GM12874 (cell line): Measurements from ENCODE around the gene ZNF23.

Experiments used
- TF ChIP-seq, protein P1 (sequence below): IDR thresholded peaks from 2 replicates; pipeline ENCODE4 v1.5.1; 2011; ENCODE audit warnings: low read depth, mild to moderate bottlenecking, control low read depth, low read length, moderate library complexity; ENCODE audit not compliant: insufficient read depth

Gene ZNF23

DNA sequence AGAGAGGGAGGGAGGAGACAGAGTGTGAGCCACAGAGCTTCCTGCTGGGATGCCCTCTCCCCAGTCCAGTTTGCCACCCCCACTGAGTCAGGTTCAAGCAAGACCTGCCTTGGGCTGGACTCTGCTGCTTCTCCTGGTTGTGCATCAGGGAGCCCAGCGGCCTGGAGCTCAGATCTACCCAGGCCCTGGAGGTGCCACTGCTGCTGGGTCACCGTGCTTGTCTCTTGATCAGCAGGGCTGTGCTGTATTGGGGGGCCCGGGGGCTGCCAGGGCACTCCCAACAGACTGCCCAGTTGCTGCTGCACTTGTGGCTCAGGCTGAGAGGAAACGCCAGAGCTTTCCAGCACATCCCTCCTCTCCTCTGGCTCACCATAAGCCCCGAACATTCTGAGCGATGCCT, 29.1 kb downstream of the ZNF23 start:
- TF ChIP-seq, protein P1, sequence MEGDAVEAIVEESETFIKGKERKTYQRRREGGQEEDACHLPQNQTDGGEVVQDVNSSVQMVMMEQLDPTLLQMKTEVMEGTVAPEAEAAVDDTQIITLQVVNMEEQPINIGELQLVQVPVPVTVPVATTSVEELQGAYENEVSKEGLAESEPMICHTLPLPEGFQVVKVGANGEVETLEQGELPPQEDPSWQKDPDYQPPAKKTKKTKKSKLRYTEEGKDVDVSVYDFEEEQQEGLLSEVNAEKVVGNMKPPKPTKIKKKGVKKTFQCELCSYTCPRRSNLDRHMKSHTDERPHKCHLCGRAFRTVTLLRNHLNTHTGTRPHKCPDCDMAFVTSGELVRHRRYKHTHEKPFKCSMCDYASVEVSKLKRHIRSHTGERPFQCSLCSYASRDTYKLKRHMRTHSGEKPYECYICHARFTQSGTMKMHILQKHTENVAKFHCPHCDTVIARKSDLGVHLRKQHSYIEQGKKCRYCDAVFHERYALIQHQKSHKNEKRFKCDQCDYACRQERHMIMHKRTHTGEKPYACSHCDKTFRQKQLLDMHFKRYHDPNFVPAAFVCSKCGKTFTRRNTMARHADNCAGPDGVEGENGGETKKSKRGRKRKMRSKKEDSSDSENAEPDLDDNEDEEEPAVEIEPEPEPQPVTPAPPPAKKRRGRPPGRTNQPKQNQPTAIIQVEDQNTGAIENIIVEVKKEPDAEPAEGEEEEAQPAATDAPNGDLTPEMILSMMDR, result no peak

DNA sequence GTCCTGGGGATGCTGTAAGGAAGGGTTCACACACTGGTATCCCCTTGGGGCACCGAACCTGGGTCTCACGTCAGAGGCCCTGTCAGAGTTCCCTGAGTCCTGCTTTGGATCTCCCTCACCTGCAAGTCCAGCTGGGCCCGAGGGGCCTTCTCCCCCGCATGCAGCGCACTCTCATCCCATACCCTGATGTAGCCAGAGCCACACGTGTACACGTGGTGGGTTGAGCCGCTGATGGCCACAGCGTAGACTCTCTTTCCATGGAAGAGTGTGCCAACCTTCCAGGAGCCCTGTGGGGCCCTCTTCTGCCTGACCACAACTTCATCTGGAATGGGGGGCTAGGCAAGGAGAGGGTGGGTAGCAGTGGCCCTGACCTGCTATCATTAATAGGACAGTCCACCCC, 30.1 kb downstream of the ZNF23 start:
- TF ChIP-seq, protein P1, result no peak

DNA sequence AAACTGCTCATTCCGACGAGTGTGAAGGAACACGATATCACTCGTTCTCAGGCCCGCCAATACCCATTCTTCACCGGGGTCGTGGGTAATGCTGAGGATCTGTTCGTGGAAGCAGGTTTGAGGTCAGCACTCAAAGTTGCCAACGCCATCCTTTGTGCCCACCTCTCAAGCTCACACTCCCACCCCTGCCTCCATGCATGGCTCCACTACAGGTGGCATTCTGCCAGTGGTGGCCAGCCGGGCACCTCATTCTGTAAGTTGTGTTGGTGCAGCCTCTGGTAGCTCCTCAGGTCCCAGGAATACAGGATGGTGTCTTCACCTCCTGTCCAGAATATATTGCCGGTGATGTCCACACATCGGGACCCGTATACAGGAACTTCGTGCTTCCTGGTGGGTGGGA, 30.9 kb downstream of the ZNF23 start:
- TF ChIP-seq, protein P1, result no peak

DNA sequence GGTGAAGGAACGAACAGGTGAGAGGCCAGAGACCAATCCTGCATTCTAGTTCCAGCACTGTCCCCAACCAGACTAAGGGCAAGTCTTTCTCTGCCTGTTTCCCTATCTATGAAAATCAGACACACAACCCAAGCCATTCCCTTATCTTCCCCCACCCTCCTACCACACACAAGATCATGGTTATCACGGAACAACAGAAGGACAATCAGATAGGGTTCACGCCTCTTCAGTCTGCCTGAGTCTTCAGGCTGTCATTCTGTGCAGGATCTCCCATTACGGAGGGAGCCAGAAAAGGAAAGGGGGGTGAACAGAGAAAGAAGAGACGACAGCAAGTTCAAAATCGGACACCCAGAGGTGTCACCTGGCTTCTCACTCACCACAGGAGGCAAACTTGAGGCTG, 31.3 kb downstream of the ZNF23 start:
- TF ChIP-seq, protein P1, result no peak

DNA sequence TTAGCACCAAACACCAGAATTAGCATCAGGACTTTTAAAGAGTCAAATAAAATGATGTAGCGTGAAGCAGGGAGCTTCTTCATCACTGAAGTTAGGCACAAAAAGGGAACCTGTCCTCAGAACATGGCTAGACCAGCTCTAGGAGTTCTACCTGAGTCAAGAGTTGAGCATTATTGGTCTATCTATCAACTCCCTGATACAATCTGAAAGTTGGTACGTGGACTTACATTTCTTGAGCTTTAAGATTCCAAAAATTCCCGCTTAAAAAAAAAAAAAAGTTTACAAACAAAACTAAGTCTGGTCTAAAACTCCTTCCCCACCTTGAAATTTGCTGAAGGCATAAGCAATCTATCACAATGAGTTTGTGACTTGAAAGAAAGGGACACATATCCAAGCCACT, 32.5 kb downstream of the ZNF23 start:
- TF ChIP-seq, protein P1, result no peak

DNA sequence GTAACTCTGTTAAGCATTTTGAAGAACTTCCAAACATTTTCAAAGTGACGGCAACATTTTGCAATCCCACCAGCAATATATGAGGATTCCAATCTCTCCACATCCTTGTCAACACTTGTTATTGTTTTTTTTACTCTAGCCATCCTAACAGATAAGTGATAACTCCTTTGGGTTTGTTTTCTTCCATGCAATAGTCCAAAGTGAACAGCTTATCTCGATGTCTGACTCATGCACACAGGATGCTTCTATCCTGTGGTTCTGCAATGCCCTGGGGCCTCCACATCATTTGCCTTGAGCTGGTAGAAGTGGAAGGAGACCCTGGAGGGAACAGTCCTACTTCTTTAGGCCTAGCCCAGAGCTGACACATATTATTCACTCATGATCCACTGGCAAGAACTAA, 33.2 kb downstream of the ZNF23 start:
- TF ChIP-seq, protein P1, result no peak

DNA sequence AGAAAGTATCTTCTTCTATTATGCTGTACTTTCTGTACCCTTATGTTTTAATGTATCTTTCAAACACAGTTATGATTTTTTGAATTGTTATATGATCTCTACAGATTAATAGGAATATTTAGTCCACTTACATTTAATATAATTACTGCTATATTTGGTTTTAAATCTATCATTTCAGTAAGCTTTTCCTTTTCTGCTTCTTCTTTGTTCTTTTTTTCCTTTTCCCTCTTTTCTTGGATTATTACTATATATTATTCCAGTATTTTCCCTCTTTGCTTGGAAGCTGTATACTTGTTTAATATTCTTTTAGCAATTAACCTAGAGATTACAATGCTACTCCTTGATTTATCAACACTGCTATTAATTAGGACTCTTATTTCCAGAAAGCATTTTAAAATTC, 33.7 kb downstream of the ZNF23 start:
- TF ChIP-seq, protein P1, result no peak
